Neural cell (in vitro differentiated cells): ENCODE results near the gene PDZRN3.

ENCODE experiments used
- EP300 ChIP-seq: fragments of 450-650 bp; conservative IDR thresholded peaks from 2 replicates; pipeline ENCODE4 v1.6.1; 2014; ENCODE audit warnings: antibody characterized with exemption, mild to moderate bottlenecking, moderate library complexity; ENCODE audit not compliant: poor library complexity, severe bottlenecking
- EZH2 ChIP-seq: fragments of 200-600, 300-800 bp; shearing (Covaris generic), sonication (generic); IDR thresholded peaks from 2 replicates; pipeline ENCODE4 v1.6.1; 2014; ENCODE audit warnings: antibody characterized with exemption, low read length, borderline replicate concordance, mild to moderate bottlenecking; ENCODE audit not compliant: insufficient read depth, poor library complexity, severe bottlenecking
- MXI1 ChIP-seq: fragments of 450-650 bp; conservative IDR thresholded peaks from 2 replicates; pipeline ENCODE4 v1.6.1; 2014; ENCODE audit warnings: antibody characterized with exemption, mild to moderate bottlenecking; ENCODE audit not compliant: poor library complexity, severe bottlenecking
- POLR2AphosphoS5 ChIP-seq: IDR thresholded peaks from 2 replicates; pipeline ENCODE4 v1.6.1; 2012
- SMC3 ChIP-seq: fragments of 450-650 bp; conservative IDR thresholded peaks from 2 replicates; pipeline ENCODE4 v1.6.1; 2014; ENCODE audit warnings: antibody characterized with exemption, mild to moderate bottlenecking, moderate library complexity; ENCODE audit not compliant: poor library complexity
- TF ChIP-seq, protein P1 (sequence below): fragments of 450-650 bp; IDR thresholded peaks from 2 replicates; pipeline ENCODE4 v1.5.1; 2014; ENCODE audit warnings: antibody characterized with exemption, mild to moderate bottlenecking, moderate library complexity; ENCODE audit not compliant: poor library complexity, severe bottlenecking

DNA sequence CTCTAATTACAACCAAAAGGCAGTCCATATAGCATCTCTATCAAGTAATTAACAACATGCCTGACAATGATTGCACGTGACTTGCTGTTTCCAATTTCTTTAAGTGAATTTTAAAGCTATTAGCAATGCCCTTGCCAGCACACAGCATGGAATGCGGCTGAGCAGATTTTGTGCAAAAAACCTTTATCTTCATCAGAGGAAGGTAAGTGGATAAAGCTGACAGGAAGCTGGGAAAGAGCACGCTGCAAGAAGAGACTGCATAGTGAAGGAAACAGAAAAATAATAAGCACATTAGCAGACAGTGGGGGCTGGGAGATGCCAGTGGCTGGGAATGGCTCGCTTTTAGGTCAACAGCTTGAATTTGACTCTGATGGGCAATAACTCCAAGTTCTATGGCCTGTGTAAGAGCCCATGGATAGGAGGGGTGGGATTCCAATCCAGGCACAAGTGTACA, 138.8 kb downstream of the PDZRN3 start:
- TF ChIP-seq, protein P1, sequence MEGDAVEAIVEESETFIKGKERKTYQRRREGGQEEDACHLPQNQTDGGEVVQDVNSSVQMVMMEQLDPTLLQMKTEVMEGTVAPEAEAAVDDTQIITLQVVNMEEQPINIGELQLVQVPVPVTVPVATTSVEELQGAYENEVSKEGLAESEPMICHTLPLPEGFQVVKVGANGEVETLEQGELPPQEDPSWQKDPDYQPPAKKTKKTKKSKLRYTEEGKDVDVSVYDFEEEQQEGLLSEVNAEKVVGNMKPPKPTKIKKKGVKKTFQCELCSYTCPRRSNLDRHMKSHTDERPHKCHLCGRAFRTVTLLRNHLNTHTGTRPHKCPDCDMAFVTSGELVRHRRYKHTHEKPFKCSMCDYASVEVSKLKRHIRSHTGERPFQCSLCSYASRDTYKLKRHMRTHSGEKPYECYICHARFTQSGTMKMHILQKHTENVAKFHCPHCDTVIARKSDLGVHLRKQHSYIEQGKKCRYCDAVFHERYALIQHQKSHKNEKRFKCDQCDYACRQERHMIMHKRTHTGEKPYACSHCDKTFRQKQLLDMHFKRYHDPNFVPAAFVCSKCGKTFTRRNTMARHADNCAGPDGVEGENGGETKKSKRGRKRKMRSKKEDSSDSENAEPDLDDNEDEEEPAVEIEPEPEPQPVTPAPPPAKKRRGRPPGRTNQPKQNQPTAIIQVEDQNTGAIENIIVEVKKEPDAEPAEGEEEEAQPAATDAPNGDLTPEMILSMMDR, result no peak
- TF ChIP-seq POLR2AphosphoS5 (peak; percentile 11), EZH2 (no peak), EP300 (no peak), MXI1 (no peak), SMC3 (no peak)
